Inflammatory macrophage (primary cell): ENCODE data around the gene CALN1.
"Not testable (repeated sequence)": the region's sequence is repeated elsewhere in the genome, so short reads cannot be mapped to it uniquely, and the experiment has no call there.

ENCODE experiments used
- DNase-seq, 2 donors: peaks; one replicate each; pipeline ENCODE4 v3.0.0-alpha.2; 2020 to 2022

CALN1 gene

GRCh38 chr7:72408966-72409637, 3.0 kb downstream of the CALN1 start:
- no peak for DNase-seq

DNA sequence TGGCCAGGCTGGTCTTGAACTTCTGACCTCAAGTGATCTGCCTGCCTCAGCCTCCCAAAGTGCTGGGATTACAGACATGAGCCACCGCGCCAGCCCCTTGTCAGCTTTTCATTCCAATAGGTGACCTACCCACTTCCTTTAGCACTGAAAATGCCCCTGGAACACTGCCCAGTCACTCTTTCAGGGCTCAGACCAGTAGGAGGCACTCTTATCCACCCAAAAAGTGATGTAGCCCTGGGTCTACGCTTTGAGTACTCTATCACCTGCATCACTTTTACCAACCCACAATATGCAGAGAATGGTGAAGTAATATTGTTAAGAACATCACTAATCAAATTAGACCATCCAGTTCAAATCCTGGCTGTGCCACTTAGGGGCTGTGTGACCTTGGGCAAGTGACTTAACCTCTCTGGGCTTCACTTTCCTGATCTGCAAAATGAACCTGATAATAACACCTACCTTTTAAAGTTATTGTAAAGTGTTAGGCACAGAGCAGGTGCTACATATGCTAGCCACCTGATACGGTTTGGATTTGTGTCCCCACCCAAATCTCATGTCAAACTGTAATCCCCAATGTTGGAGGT, 5.2 kb downstream of the CALN1 start:
- no peak for DNase-seq

DNA sequence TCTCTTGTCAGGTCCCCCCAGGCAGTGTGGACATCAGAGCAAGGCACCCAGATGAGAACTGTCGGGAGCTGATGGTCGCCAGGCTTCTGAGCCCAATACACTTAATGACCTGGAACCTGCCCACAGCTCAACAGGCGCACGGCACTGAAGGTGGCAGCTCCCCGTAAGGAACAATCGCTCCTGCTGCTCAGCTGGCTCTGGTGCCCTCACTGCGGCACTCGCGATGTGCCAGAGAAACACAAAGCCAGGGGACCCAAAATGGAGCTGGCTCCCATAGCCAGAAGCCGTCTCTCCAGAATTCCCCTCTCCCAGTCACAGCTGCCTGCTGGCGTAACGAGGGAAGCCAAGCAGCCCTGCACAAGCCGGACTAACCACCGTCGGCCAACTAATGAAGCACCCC, 6.3 kb downstream of the CALN1 start:
- no peak for DNase-seq

- peak; percentile 80 to 87 for DNase-seq
These were observed 6.7 kb downstream of the CALN1 start for GRCh38 chr7:72405418-72405817.

- DNase-seq, result no peak
These were observed 7.4 kb downstream of the CALN1 start for GRCh38 chr7:72404743-72405142.

DNA sequence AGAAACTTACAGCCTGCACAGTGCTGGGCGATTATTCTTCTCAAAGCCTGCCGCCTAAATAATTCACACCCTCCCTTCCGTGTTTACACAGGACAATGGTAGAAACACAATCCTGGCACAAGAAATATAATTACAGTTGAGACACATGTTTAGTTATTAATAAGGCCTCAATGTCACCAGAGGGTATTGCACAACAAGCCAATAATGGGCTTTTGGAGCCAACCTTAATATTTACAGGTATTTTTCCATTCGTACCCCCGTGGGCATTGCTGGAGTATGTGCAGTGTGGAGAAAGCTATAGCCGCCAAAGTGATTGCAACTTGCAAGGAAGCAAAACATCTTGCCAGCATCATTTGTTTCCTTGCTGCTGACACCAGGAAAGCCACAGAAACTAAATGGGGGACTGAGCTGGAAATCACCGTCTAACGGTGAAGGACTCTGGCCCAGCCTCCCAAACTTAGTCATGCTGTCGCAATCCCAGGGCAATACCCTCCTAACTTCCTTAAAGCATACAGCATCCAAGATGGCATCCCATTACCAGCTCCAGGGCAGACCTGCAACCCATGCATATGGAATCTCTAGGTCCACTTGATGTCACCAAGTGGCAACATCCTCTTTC, 8.6 kb downstream of the CALN1 start:
- peak; percentile 52 to 53 for DNase-seq

- peak in 1 of 2 donors; percentile 15 for DNase-seq
These were observed 18.1 kb downstream of the CALN1 start for GRCh38 chr7:72394016-72394415.

DNA sequence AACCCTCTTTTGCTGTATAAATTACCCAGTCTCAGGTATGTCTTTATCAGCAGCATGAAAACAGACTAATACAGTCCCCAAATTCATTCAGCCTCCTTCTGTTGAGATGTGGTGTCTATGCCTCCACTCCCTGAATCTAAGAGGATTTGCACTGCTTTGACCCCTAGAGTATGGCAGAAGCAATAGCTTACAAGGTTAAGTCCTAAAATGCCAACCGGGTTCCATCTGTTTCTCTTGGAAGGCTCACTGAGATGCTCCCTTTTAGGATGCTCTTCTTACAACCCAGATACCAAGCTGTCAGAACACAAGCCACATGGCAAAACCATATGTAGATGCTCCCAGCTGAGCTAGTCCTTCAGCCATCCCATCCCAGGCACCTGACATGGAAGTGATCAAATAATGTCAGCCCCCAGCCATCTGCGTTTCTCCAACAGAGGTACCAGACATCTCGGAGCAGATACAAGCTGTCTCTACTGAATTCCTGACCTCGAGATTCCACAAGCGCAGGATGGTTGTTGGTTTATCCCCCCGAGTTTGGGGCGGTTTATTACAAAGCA, 20.2 kb downstream of the CALN1 start:
- no peak for DNase-seq

GRCh38 chr7:72386118-72386517, 26.0 kb downstream of the CALN1 start:
- DNase-seq, result no peak

- DNase-seq, result no peak
These were observed 49.9 kb downstream of the CALN1 start for GRCh38 chr7:72362246-72362645.

DNA sequence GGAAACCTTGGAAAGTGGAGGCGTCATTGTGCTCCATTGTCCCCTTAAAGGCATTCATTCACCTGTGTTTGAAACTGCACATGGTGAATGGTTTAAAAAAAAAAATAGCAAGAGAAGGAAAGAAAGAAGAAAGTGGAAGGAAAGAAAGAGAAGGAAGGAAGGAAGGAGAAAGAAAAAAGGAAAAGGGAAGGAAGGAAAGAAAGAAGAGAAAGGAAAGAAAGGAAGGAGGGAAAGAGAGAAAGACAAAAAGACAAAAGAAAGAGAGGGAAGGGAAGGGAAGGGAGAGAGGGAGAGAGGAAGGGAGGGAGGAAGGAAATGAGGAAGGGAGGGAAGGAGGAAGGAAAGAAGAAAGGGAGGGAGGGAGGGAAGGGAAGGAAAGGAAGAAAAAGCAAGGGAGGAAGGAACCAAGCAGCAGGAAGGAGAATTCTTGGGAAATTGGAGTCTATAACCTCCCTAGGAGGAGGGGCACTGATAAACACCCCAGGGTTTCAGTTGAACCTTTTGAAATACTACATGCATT, 66.9 kb downstream of the CALN1 start:
- no peak for DNase-seq

DNA sequence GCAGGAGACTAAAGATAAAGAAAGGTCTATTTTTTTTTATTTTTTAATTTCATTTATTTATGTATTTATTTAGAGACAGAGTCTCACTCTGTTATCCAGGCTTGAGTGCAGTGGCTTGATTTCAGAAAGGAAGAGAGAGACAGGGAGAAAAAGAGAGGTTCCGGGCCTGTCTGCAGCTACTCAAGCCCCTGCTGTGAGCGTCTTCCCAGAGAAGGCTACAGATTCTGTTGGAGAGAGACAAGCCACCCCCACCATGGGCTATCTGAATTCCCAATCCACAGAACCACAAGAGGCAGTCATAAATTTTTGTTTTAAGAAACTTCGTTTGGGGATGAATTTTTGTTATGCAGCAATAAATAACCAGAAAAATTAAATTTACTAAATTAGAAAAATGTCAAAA, 68.1 kb downstream of the CALN1 start:
- no peak for DNase-seq

DNA sequence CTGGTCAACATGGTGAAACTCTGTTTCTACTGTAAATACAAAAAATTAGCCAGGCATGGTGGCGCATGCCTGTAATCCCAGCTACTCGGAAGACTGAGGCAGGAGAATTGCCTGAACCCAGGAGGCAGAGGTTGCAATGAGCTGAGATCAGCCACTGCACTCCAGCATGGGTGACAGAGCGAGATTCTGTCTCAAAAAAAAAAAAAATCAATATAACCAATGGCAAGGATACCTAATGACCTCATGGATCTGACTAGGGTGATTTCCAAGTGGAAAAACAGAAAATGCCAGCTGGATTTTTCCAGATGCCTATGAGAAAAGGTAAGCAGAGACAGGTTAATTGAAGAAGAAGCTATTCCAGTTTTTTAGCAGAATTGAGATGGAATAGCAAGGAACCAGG, 68.8 kb downstream of the CALN1 start:
- DNase-seq, result not testable (repeated sequence)

GRCh38 chr7:72337390-72338167, 74.6 kb downstream of the CALN1 start:
- no peak for DNase-seq

- no peak for DNase-seq
These were observed 75.3 kb downstream of the CALN1 start for GRCh38 chr7:72336632-72337389.

GRCh38 chr7:72336382-72336631, 75.8 kb downstream of the CALN1 start:
- DNase-seq, result no peak

GRCh38 chr7:72335561-72336381, 76.4 kb downstream of the CALN1 start:
- no peak for DNase-seq

DNA sequence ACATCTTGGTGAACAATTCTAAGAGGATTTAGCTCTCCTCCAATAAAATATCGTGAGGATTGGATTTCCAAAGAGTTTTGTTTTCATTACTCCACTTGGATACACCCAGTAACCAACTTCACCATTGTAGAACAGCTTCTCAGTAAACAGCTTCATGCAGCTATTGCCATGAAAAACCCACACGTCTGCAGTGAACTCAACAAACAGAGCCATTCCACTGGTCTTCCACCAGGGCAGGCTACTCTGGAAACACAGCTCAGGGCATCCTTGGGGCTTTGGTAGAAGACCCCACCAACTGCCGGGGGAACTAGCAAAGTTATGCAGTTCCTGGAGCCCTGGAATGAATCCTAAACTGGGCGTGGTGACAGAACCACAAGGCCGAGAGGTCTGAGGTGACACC, 77.4 kb downstream of the CALN1 start:
- DNase-seq, result no peak

DNA sequence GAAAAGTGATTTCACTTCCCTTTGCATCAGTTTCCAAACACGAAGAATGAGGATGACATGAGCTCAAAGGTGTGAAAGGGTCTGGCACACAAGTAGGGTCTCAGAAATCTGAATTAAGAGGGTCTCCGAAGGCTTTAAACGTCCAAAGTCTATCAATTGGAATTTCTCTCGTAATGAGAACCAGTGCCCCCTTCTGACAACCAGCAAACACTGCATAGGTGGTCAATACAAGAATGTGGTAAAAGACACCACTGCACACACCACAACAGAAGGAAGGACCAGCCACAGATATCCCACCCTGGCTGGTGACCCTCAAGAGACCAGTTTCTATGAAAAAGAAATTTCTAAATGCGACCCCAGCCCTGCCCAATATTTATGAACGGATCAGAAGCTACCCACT, 78.1 kb downstream of the CALN1 start:
- DNase-seq, result peak in 1 of 2 donors; percentile 3

- no peak for DNase-seq
These were observed 85.3 kb downstream of the CALN1 start for GRCh38 chr7:72326811-72327210.

DNA sequence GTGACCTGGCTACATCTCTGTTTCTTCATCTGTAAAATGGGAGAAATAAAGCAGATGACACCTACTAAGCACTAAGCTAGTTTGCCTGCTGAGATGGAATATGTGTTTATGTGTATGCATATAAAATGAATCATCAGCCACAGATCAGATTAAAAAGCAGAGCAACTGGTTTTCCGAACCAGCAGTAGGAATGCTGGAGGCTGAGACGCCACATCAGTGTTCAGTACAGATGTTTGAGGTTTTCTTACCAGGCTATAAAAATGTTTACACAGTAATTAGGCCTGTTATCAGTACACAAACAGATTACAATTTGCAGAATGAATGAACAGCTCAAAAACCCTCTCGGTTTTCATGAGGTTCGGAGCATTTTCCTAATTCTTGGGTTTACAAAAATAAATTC, 85.8 kb downstream of the CALN1 start:
- DNase-seq, result no peak

- DNase-seq, result no peak
These were observed 86.6 kb downstream of the CALN1 start for GRCh38 chr7:72325561-72325960.
